ENCODE measurements around the gene C11orf16.
A peak's percentile ranks its signal among the peaks of the same experiment; 100 is the strongest.

The C11orf16 gene

GRCh38 chr11:8967184-8967583 lies 34.4 kb upstream of the C11orf16 start:
- no peak overlapping the region for H3K27ac ChIP-seq (ENCODE audit: extremely low read depth, low read depth, low read length)

GRCh38 chr11:8964324-8965320 lies 31.9 kb upstream of the C11orf16 start, which contains the start of gene TMEM9B:
Gene TMEM9B (minus strand): TSS chr11:8964442. CDS start chr11:8964313, 129 bp downstream.
- CTCF ChIA-PET, result interaction anchor here (0.6 kb wide), 2 partner anchors 89 to 736 kb away, joined by 3 to 6 read pairs; no protein-coding TSS in a partner anchor
- Histone ChIP-seq H3K4me1 (ENCODE audit: control insufficient read depth, insufficient read depth, low read length) (no peaks in the 10 kb centered on the region), H3K36me3 (ENCODE audit: control insufficient read depth in 2 of 2, insufficient read depth in 1 of 2, low read length in 2 of 2) (peaks cover 0 to 7% of the 10 kb centered on the region in 2 experiments; a peak in 1 of 3 replicates), H3K4me3 (ENCODE audit: low read depth, low read length) (peak within 1 kb of the TSS; percentile 89), H3K27ac (ENCODE audit: extremely low read depth, low read depth, low read length) (peak within 1 kb of the TSS; percentile 77), H3K9me3 (ENCODE audit: control insufficient read depth, insufficient read depth, low read depth, low read length) (no peaks in the 10 kb centered on the region)
- POLR2A ChIA-PET, result interaction anchor here (0.6 to 2.1 kb wide), 13 partner anchors 11 to 608 kb away, joined by 3 to 21 read pairs (median 4); partner anchors contain the start of genes AKIP1, NRIP3, RPL27A and STK33
- peak; percentile 89 for TF ChIP-seq ZNF580 (tag by site-specific recombination; IDR thresholded peaks at IDR 0.05)
- TF ChIP-seq PRDM10 (tag by site-specific recombination; IDR thresholded peaks at IDR 0.05), result peak; percentile 86; the same call in 1 of the 2 replicates
- 0 out of 2 replicates have a peak, but pooled peaks have one; percentile 1 for TF ChIP-seq ZNF449 (tag by site-specific recombination; IDR thresholded peaks at IDR 0.05)
- 0 out of 2 replicates have a peak, but pooled peaks have one; percentile 7 for TF ChIP-seq ZNF223 (tag by site-specific recombination; IDR thresholded peaks at IDR 0.05)
- TF ChIP-seq ZNF76 (tag by site-specific recombination; IDR thresholded peaks at IDR 0.05; ENCODE audit: borderline replicate concordance, low read depth), result 0 out of 2 replicates have a peak, but pooled peaks have one; percentile 13
- no peak for TF ChIP-seq ZNF654 (tag by site-specific recombination; IDR thresholded peaks at IDR 0.05; ENCODE audit: low read depth)
- no peak for TF ChIP-seq ZNF202 (tag by site-specific recombination; IDR thresholded peaks at IDR 0.05; ENCODE audit: borderline replicate concordance)
- TF ChIP-seq ZNF394 (tag by site-specific recombination; IDR thresholded peaks at IDR 0.05; ENCODE audit: borderline replicate concordance), result peak; percentile 41; the same call in 1 of the 2 replicates

More at GRCh38 chr11:8967184-8967583, 34.4 kb upstream of the C11orf16 start:
- ChIA-PET CTCF (no interaction called here), POLR2A (no interaction called here)
- Histone ChIP-seq H3K4me3 (ENCODE audit: low read depth, low read length) (no peak overlapping the region), H3K36me3 (ENCODE audit: control insufficient read depth in 2 of 2, insufficient read depth in 1 of 2, low read length in 2 of 2) (no peaks in the 10 kb centered on the region), H3K9me3 (ENCODE audit: control insufficient read depth, insufficient read depth, low read depth, low read length) (no peaks in the 10 kb centered on the region), H3K4me1 (ENCODE audit: control insufficient read depth, insufficient read depth, low read length) (no peaks in the 10 kb centered on the region)
- TF ChIP-seq ZBTB44 (tag by site-specific recombination; IDR thresholded peaks at IDR 0.05) (no peak), ATF2 (tag by site-specific recombination; IDR thresholded peaks at IDR 0.05; ENCODE audit: low read depth) (no peak), ZNF324 (tag by site-specific recombination; IDR thresholded peaks at IDR 0.05) (no peak), ZNF776 (tag by site-specific recombination; IDR thresholded peaks at IDR 0.05; ENCODE audit: borderline replicate concordance) (no peak), ZBTB17 (tag by site-specific recombination; IDR thresholded peaks at IDR 0.05) (no peak), ZNF433 (tag by site-specific recombination; IDR thresholded peaks at IDR 0.05; ENCODE audit: low read depth) (no peak), YY2 (tag by site-specific recombination; IDR thresholded peaks at IDR 0.05) (no peak), ZNF157 (tag by site-specific recombination; IDR thresholded peaks at IDR 0.05) (no peak), ZNF391 (tag by site-specific recombination; IDR thresholded peaks at IDR 0.05; ENCODE audit: borderline replicate concordance, low read depth) (no peak), ZFHX2 (tag by site-specific recombination; conservative IDR thresholded peaks at IDR 0.05) (no peak), ZNF223 (tag by site-specific recombination; IDR thresholded peaks at IDR 0.05) (no peak), ZNF48 (tag by site-specific recombination; IDR thresholded peaks at IDR 0.05) (no peak), KLF7 (tag by site-specific recombination; IDR thresholded peaks at IDR 0.05; ENCODE audit: borderline replicate concordance) (no peak), ZNF701 (tag by site-specific recombination; IDR thresholded peaks at IDR 0.05) (no peak), ZBTB7A (tag by site-specific recombination; IDR thresholded peaks at IDR 0.05; ENCODE audit: low read depth) (no peak), ZSCAN18 (tag by site-specific recombination; IDR thresholded peaks at IDR 0.05) (no peak)

Data from HEK293 (cell line).